Muscle of back (tissue), 11 donors: ENCODE measurements around the gene SDHA. TPM values are rescaled to one million over a fixed set of nuclear protein-coding genes. Genes with fewer than 3 reads are reported as not detected.
"Not testable (repeated sequence)": the region's sequence is repeated elsewhere in the genome, so short reads cannot be mapped to it uniquely, and the experiment has no call there.

Experiments used
- DNase-seq, 3 donors: peaks; one replicate each; pipeline versions ENCODE4 v3.0.0 to v3.0.0-alpha.2; 2013
- polyA plus RNA-seq, 10 donors: library from polyadenylated mRNA; unstranded; fragments of 120-200 nt; gene quantifications; one replicate each; pipeline ENCODE4 v1.2.1, GENCODE V29; 2013; ENCODE audit not compliant: insufficient read length in 10 of 10

SDHA gene
- polyA plus RNA-seq, 10 donors: 85.0 to 120 (median 99.3) TPM

- no peak for DNase-seq
Observed at GRCh38 chr5:252546-252945, 34.4 kb downstream of the SDHA start.

- DNase-seq: not testable (repeated sequence)
Observed at GRCh38 chr5:254322-254721, 36.2 kb downstream of the SDHA start.

- not testable (repeated sequence) for DNase-seq
Observed at GRCh38 chr5:255116-255515, 37.0 kb downstream of the SDHA start.

- DNase-seq: not testable (repeated sequence)
Observed at GRCh38 chr5:256347-256746, 38.2 kb downstream of the SDHA start.

- no peak for DNase-seq
Observed at GRCh38 chr5:257148-257547, 39.0 kb downstream of the SDHA start.

- peak in 1 of 3 donors; percentile 54 for DNase-seq
Observed at GRCh38 chr5:263275-263974, 45.3 kb downstream of the SDHA start.

- DNase-seq: no peak
Observed at GRCh38 chr5:264338-264737, 46.2 kb downstream of the SDHA start.

- DNase-seq: peak in 1 of 3 donors; percentile 12
Observed at GRCh38 chr5:266311-267026, 48.3 kb downstream of the SDHA start.

- DNase-seq: no peak
Observed at GRCh38 chr5:267716-268115, 49.6 kb downstream of the SDHA start.

- DNase-seq: no peak
Observed at GRCh38 chr5:270340-270739, 52.2 kb downstream of the SDHA start.

- DNase-seq: not testable (repeated sequence)
Observed at GRCh38 chr5:271828-272167, 53.7 kb downstream of the SDHA start.

- DNase-seq: not testable (repeated sequence)
Observed at GRCh38 chr5:273091-273490, 55.0 kb downstream of the SDHA start.

- not testable (repeated sequence) for DNase-seq
Observed at GRCh38 chr5:273491-273890, 55.4 kb downstream of the SDHA start.

GRCh38 chr5:274346-274745 lies 56.2 kb downstream of the SDHA start:
- not testable (repeated sequence) for DNase-seq

- no peak for DNase-seq
Observed at GRCh38 chr5:278646-279045, 60.5 kb downstream of the SDHA start.

GRCh38 chr5:279051-279665 lies 61.0 kb downstream of the SDHA start:
- DNase-seq: not testable (repeated sequence)

- DNase-seq: no peak
Observed at GRCh38 chr5:285991-286557, 68.0 kb downstream of the SDHA start.

- DNase-seq: not testable (repeated sequence)
Observed at GRCh38 chr5:290200-290599, 72.1 kb downstream of the SDHA start.

- not testable (repeated sequence) for DNase-seq
Observed at GRCh38 chr5:291345-291744, 73.2 kb downstream of the SDHA start.

- DNase-seq: not testable (repeated sequence)
Observed at GRCh38 chr5:294788-295187, 76.7 kb downstream of the SDHA start.

- DNase-seq: not testable (repeated sequence)
Observed at GRCh38 chr5:296207-296606, 78.1 kb downstream of the SDHA start.

GRCh38 chr5:296954-297353 lies 78.8 kb downstream of the SDHA start:
- peak in 1 of 3 donors; percentile 28 for DNase-seq

GRCh38 chr5:297448-297847 lies 79.3 kb downstream of the SDHA start:
- DNase-seq: not testable (repeated sequence)
